Measurements from ENCODE around the gene CPNE7. TPM values are rescaled to one million over a fixed set of nuclear protein-coding genes. Genes with fewer than 3 reads are reported as not detected.

The CPNE7 gene
- total RNA-seq, 4 donors from 2014 or later = 1.1 to 3.3 (median 2.5) TPM

DNA sequence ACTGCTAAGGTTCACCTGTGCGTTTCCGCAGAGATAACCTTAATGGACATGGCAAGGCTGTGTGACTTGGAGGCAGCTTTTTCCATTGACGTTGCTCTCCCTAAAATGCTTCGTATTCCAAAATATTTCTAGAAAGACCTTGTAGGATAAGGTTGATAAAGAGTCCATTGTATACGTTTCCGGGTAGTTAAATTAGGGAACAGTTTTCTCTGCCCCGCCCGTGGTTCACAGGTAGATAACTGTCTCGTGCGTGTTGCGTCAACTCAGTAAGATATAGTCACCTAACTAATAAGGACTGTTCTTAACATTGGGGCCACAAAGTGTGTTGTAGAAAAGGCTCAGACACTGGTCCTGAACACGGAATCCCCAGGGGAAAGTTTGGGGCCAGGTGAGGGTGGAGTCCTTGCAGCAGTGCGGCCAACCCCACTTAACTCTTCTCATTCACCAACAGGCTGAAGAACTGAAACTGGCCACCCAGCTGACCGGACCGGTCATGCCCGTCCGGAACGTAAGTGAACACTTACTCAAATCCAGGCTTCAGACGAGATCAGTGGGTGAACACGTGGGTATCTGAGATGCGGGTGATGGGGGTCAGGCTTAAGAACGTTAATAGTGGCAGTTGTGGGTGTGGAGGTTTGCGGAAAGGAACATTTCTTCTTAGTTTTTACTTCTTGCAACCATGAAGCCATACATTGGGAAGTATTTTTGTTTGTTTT lies 13.5 kb upstream of the CPNE7 start:
- intact Hi-C loops (cut with DNase I; ENCODE audit: low total_unique reads) = no loop called here
- H3K4me3 ChIP-seq (ENCODE audit: low read depth, poor library complexity, severe bottlenecking) = peak overlapping the region; percentile 91
- no peak for DNase-seq (ENCODE audit: low spot score in 2 of 2)
- TF ChIP-seq, protein P1, sequence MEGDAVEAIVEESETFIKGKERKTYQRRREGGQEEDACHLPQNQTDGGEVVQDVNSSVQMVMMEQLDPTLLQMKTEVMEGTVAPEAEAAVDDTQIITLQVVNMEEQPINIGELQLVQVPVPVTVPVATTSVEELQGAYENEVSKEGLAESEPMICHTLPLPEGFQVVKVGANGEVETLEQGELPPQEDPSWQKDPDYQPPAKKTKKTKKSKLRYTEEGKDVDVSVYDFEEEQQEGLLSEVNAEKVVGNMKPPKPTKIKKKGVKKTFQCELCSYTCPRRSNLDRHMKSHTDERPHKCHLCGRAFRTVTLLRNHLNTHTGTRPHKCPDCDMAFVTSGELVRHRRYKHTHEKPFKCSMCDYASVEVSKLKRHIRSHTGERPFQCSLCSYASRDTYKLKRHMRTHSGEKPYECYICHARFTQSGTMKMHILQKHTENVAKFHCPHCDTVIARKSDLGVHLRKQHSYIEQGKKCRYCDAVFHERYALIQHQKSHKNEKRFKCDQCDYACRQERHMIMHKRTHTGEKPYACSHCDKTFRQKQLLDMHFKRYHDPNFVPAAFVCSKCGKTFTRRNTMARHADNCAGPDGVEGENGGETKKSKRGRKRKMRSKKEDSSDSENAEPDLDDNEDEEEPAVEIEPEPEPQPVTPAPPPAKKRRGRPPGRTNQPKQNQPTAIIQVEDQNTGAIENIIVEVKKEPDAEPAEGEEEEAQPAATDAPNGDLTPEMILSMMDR (IDR thresholded peaks at IDR 0.05) = no peak
- no peak for TF ChIP-seq POLR2A (IDR thresholded peaks at IDR 0.05)
- 61 to 65% methylated on average over 23 of the region's 23 CpGs for WGBS, 2 donors

DNA sequence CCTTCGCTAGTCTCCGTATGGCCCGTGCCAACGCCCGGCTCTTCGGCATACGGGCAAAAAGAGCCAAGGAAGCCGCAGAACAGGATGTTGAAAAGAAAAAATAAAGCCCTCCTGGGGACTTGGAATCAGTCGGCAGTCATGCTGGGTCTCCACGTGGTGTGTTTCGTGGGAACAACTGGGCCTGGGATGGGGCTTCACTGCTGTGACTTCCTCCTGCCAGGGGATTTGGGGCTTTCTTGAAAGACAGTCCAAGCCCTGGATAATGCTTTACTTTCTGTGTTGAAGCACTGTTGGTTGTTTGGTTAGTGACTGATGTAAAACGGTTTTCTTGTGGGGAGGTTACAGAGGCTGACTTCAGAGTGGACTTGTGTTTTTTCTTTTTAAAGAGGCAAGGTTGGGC lies 12.6 kb upstream of the CPNE7 start:
- H3K4me3 ChIP-seq (ENCODE audit: low read depth, poor library complexity, severe bottlenecking) = no peak overlapping the region
- DNase-seq (ENCODE audit: low spot score in 2 of 2) = no peak
- TF ChIP-seq, protein P1 (IDR thresholded peaks at IDR 0.05) = no peak
- no peak for TF ChIP-seq POLR2A (IDR thresholded peaks at IDR 0.05)
- WGBS, 2 donors = 78 to 79% methylated on average over 12 of the region's 12 CpGs
- intact Hi-C loops (cut with DNase I; ENCODE audit: low total_unique reads) = no loop called here

DNA sequence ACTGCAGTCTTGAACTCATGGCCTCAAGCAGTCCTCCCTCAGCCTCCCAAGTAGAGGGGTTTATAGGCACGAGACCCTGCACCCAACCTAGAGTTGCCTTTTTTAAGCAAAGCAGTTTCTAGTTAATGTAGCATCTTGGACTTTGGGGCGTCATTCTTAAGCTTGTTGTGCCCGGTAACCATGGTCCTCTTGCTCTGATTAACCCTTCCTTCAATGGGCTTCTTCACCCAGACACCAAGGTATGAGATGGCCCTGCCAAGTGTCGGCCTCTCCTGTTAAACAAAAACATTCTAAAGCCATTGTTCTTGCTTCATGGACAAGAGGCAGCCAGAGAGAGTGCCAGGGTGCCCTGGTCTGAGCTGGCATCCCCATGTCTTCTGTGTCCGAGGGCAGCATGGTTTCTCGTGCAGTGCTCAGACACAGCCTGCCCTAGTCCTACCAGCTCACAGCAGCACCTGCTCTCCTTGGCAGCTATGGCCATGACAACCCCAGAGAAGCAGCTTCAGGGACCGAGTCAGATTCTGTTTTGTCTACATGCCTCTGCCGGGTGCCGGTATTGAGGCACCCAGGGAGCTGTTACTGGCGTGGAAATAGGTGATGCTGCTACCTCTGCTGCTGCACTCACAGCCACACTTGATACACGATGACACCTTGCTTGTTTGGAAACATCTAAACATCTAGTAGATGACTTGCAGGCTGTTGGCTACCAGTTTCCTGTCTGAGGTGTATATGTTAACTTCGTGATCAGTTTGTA lies 11.7 kb upstream of the CPNE7 start:
- 63 to 65% methylated on average over 12 of the region's 12 CpGs for WGBS, 2 donors
- DNase-seq (ENCODE audit: low spot score in 2 of 2) = no peak
- intact Hi-C loops (cut with DNase I; ENCODE audit: low total_unique reads) = no loop called here
- TF ChIP-seq, protein P1 (IDR thresholded peaks at IDR 0.05) = no peak
- no peak for TF ChIP-seq POLR2A (IDR thresholded peaks at IDR 0.05)
- no peak overlapping the region for H3K4me3 ChIP-seq (ENCODE audit: low read depth, poor library complexity, severe bottlenecking)

DNA sequence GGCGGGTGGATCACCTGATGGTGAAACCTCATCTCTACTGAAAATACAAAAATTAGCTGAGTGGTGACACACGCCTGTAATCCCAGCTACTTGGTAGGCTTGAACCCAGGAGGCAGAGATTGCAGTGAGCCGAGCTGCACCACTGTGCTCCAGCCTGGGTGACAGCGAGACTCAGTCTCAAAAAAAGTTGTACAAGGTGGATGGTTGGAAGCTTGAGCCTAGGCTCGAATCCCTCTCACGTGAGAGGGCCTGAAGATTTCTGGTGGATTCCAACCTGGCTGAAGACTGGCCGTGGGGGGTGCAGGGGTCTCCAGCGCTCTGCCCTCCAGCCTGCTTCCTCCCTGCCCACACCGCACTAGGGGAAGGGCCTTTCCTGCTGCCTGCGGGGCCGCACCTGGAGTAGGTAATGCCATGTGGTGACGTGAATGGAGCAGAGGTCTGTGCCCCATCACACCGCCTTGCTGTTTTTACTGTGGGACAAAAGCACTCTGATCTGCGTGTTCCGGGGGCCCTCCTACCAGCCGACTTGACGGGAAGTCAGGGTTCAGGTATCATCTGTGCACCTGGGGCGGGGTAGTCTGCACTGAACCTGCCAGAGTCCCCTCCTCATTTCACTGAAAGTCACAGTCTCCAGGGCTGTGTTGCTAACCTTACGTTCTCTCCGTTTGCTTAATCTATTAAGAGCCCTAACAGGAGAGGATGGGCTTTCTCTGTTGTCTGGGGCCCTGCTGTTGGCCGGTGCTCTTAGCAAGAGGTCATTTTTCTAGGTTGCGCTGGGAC lies 10.9 kb upstream of the CPNE7 start:
- intact Hi-C loops (cut with DNase I; ENCODE audit: low total_unique reads) = no loop called here
- WGBS, 2 donors = 69 to 71% methylated on average over 16 to 21 of the region's 22 CpGs
- H3K4me3 ChIP-seq (ENCODE audit: low read depth, poor library complexity, severe bottlenecking) = no peak overlapping the region
- DNase-seq (ENCODE audit: low spot score in 2 of 2) = no peak
- TF ChIP-seq, protein P1 (IDR thresholded peaks at IDR 0.05) = no peak
- TF ChIP-seq POLR2A (IDR thresholded peaks at IDR 0.05) = no peak

DNA sequence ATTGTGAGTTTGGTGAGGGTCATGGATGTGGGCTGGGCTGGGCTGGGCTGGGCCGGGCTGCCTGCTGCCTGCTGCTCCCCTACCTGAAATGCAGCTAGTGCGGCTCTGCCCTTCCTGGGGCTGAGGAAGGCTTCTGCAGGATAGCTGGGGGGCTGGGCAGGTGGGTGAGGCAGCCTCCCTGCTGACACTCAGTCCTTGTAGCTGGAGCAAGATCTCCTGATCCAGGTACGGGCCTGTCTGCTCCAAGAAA lies 10.4 kb upstream of the CPNE7 start:
- WGBS, 2 donors = 23 to 50% methylated on average over 2 to 3 of the region's 3 CpGs
- no peak for TF ChIP-seq POLR2A (IDR thresholded peaks at IDR 0.05)
- TF ChIP-seq, protein P1 (IDR thresholded peaks at IDR 0.05) = no peak
- intact Hi-C loops (cut with DNase I; ENCODE audit: low total_unique reads) = no loop called here
- no peak for DNase-seq (ENCODE audit: low spot score in 2 of 2)
- no peak overlapping the region for H3K4me3 ChIP-seq (ENCODE audit: low read depth, poor library complexity, severe bottlenecking)

Measured in lower leg skin (tissue), 4 donors.